WTC11 (cell line): ENCODE measurements around the gene C9.

Source experiments
- ELF4 ChIP-seq: sonication (generic); formaldehyde crosslinking; IDR thresholded peaks from 2 replicates; pipeline ENCODE4 v1.8.1; 2022; ENCODE audit warnings: low read depth, mild to moderate bottlenecking, moderate library complexity, missing genetic modification reagents
- RELA ChIP-seq: sonication (generic); formaldehyde crosslinking; IDR thresholded peaks from 2 replicates; pipeline ENCODE4 v1.8.1; 2022; ENCODE audit warnings: missing genetic modification reagents, mild to moderate bottlenecking, borderline replicate concordance
- TEAD4 ChIP-seq: sonication (generic); formaldehyde crosslinking; IDR thresholded peaks from 2 replicates; pipeline ENCODE4 v1.8.0; 2022; ENCODE audit warnings: mild to moderate bottlenecking, missing genetic modification reagents
- ZNF416 ChIP-seq: fragments of 250-450 bp; sonication (Bioruptor Pico); IDR thresholded peaks from 2 replicates; pipeline ENCODE4 v1.9.0; 2021; ENCODE audit warnings: mild to moderate bottlenecking, inconsistent platforms
- TF ChIP-seq, protein P1 (sequence below): fragments of 200-600 bp; IDR thresholded peaks from 2 replicates; pipeline ENCODE4 v1.8.0; 2022; ENCODE audit warnings: antibody characterized with exemption
- TF ChIP-seq, protein P2 (sequence below): sonication (generic); formaldehyde crosslinking; IDR thresholded peaks from 2 replicates; pipeline ENCODE4 v1.8.0; 2022; ENCODE audit warnings: mild to moderate bottlenecking, missing genetic modification reagents
- TF ChIP-seq, protein P3 (sequence below): sonication (generic); formaldehyde crosslinking; IDR thresholded peaks from 2 replicates; pipeline ENCODE4 v1.8.1; 2022; ENCODE audit warnings: low read depth, missing genetic modification reagents, borderline replicate concordance
- TF ChIP-seq, protein P4 (sequence below): sonication (generic); formaldehyde crosslinking; conservative IDR thresholded peaks from 2 replicates; pipeline ENCODE4 v1.8.1; 2022; ENCODE audit warnings: mild to moderate bottlenecking, missing genetic modification reagents

DNA sequence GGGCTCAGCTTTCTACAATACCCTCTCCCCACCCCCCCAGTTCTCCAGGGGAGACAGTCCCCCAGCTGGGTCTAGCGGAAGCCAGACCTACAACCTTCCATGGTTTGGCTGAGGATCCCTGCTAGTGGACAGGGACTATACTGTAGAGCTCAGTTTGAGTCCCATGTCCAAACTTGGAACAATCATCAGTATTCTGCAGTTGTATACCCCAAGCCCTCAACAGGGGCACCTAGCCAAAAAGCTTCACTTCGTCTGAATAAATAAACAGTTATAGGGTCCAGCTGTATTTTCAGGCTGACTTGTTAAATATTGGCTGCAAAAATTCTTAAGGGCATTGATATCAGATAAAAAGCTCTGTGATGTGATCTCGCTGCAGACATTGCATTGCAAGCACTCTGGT is 15.4 kb upstream of the C9 start:
- TF ChIP-seq RELA (CRISPR knock-in tag) (no peak), TEAD4 (CRISPR knock-in tag) (no peak), ZNF416 (CRISPR knock-in tag) (no peak), ELF4 (CRISPR knock-in tag) (no peak)
- TF ChIP-seq, protein P1, sequence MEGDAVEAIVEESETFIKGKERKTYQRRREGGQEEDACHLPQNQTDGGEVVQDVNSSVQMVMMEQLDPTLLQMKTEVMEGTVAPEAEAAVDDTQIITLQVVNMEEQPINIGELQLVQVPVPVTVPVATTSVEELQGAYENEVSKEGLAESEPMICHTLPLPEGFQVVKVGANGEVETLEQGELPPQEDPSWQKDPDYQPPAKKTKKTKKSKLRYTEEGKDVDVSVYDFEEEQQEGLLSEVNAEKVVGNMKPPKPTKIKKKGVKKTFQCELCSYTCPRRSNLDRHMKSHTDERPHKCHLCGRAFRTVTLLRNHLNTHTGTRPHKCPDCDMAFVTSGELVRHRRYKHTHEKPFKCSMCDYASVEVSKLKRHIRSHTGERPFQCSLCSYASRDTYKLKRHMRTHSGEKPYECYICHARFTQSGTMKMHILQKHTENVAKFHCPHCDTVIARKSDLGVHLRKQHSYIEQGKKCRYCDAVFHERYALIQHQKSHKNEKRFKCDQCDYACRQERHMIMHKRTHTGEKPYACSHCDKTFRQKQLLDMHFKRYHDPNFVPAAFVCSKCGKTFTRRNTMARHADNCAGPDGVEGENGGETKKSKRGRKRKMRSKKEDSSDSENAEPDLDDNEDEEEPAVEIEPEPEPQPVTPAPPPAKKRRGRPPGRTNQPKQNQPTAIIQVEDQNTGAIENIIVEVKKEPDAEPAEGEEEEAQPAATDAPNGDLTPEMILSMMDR: no peak
- TF ChIP-seq, protein P2, sequence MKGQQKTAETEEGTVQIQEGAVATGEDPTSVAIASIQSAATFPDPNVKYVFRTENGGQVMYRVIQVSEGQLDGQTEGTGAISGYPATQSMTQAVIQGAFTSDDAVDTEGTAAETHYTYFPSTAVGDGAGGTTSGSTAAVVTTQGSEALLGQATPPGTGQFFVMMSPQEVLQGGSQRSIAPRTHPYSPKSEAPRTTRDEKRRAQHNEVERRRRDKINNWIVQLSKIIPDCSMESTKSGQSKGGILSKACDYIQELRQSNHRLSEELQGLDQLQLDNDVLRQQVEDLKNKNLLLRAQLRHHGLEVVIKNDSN: no peak
- TF ChIP-seq, protein P3, sequence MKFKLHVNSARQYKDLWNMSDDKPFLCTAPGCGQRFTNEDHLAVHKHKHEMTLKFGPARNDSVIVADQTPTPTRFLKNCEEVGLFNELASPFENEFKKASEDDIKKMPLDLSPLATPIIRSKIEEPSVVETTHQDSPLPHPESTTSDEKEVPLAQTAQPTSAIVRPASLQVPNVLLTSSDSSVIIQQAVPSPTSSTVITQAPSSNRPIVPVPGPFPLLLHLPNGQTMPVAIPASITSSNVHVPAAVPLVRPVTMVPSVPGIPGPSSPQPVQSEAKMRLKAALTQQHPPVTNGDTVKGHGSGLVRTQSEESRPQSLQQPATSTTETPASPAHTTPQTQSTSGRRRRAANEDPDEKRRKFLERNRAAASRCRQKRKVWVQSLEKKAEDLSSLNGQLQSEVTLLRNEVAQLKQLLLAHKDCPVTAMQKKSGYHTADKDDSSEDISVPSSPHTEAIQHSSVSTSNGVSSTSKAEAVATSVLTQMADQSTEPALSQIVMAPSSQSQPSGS (CRISPR knock-in tag): no peak
- TF ChIP-seq, protein P4, sequence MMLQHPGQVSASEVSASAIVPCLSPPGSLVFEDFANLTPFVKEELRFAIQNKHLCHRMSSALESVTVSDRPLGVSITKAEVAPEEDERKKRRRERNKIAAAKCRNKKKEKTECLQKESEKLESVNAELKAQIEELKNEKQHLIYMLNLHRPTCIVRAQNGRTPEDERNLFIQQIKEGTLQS (CRISPR knock-in tag): no peak
